Lung (tissue), 12 donors: ENCODE data around the gene SLMAP. TPM values are rescaled to one million over a fixed set of nuclear protein-coding genes. Genes with fewer than 3 reads are reported as not detected.

Source experiments
- ATAC-seq: fragments of 200-7000 bp; cut with Tn5 transposase; one replicate; pipeline ENCODE4 v1.9.1; 2020; ENCODE audit warnings: moderate number of reproducible peaks; ENCODE audit not compliant: insufficient read depth, low FRiP score
- DNase-seq, 3 donors: peaks; one replicate each; pipeline ENCODE4 v3.0.0-alpha.2; 2013 to 2017
- H3K27ac ChIP-seq, 2 donors: one replicate each; pipeline ENCODE4 v1.5.1; 2013; ENCODE audit warnings: mild to moderate bottlenecking in 2 of 2, moderate library complexity in 2 of 2, control low read depth in 1 of 2, inconsistent platforms in 1 of 2, low read depth in 1 of 2, low read length in 1 of 2
- H3K27me3 ChIP-seq, 3 donors: one replicate each; pipeline ENCODE4 v1.5.1; 2013; ENCODE audit warnings: low read length in 2 of 3; ENCODE audit not compliant: control insufficient read depth in 3 of 3, insufficient read depth in 3 of 3
- H3K36me3 ChIP-seq, 4 donors: one replicate each; pipeline ENCODE4 v1.5.1; 2013; ENCODE audit warnings: low read length in 4 of 4, mild to moderate bottlenecking in 1 of 4, moderate library complexity in 1 of 4; ENCODE audit not compliant: control insufficient read depth in 4 of 4, insufficient read depth in 4 of 4
- H3K4me1 ChIP-seq, 5 donors: one replicate each; pipeline ENCODE4 v1.5.1; 2013; ENCODE audit warnings: low read length in 5 of 5, mild to moderate bottlenecking in 2 of 5, moderate library complexity in 1 of 5; ENCODE audit not compliant: control insufficient read depth in 5 of 5, insufficient read depth in 5 of 5
- H3K4me3 ChIP-seq: one replicate; pipeline ENCODE4 v1.5.1; 2013; ENCODE audit warnings: mild to moderate bottlenecking, control low read depth, moderate library complexity
- H3K9ac ChIP-seq, 2 donors: one replicate each; pipeline ENCODE4 v1.5.1; 2013; ENCODE audit warnings: low read length in 2 of 2, control low read depth in 1 of 2; ENCODE audit not compliant: insufficient read depth in 1 of 2
- H3K9me3 ChIP-seq, 4 donors: one replicate each; pipeline ENCODE4 v1.5.1; 2013; ENCODE audit warnings: low read length in 3 of 4, mild to moderate bottlenecking in 1 of 4, moderate library complexity in 1 of 4; ENCODE audit not compliant: control insufficient read depth in 4 of 4, insufficient read depth in 3 of 4
- CTCF ChIP-seq: IDR thresholded peaks from 2 replicates; pipeline ENCODE4 v1.5.1; 2012; ENCODE audit warnings: mild to moderate bottlenecking; ENCODE audit errors: control extremely low read depth, extremely low read depth
- WGBS, 2 donors: extraction: QIAGEN DNeasy Blood & Tissue Kit; methylation state at CpG; one replicate each; pipeline ENCODE4 v1.1.7; 2013; 5-methylcytosine and 5-hydroxymethylcytosine counted together
- polyA plus RNA-seq, 2 donors: library from polyadenylated mRNA; stranded (reverse); fragments of 200-250 nt; gene quantifications; one replicate each; pipeline ENCODE4 v1.2.1, GENCODE V29; 2013
- total RNA-seq, 2 donors: library from RNA; depleted of rRNA in 1 of 2; stranded (reverse); fragments of >200 nt in 1 of 2; gene quantifications; one replicate each; pipeline ENCODE4 v1.2.1, GENCODE V29; 2014 to 2021
- donor health status: control.
- donor health status: control.
- donor health status: Bipolar disorder and iron deficiency.
- donor health status: healthy.
- donor health status: DM: yes; HTN: yes; CAD: no.

The SLMAP gene
- total and polyA plus RNA-seq, 4 donors: 11.4 to 118 (median 47.2) TPM

GRCh38 chr3:57826952-57827723 lies 71.0 kb downstream of the SLMAP start:
- Histone ChIP-seq H3K27me3 (no peaks in the 10 kb centered on the region), H3K27ac (no peak overlapping the region), H3K9ac (no peak overlapping the region), H3K4me3 (no peak overlapping the region), H3K36me3 (peaks cover 0 to 2% (median 0%) of the 10 kb centered on the region in 4 donors), H3K9me3 (no peaks in the 10 kb centered on the region), H3K4me1 (peaks cover 1 to 12% (median 5%) of the 10 kb centered on the region in 5 donors)
- DNase-seq (peak in 1 of 3 donors; percentile 43), ATAC-seq (no peak)
- WGBS, 2 donors: 78 to 89% methylated on average over 1 of the region's 1 CpG
- no peak for TF ChIP-seq CTCF

- Histone ChIP-seq H3K27me3 (no peaks in the 10 kb centered on the region), H3K4me1 (peaks cover 0 to 9% (median 3%) of the 10 kb centered on the region in 5 donors), H3K9me3 (no peaks in the 10 kb centered on the region), H3K36me3 (peaks cover 0 to 4% (median 1%) of the 10 kb centered on the region in 4 donors), H3K27ac (no peak overlapping the region), H3K9ac (no peak overlapping the region), H3K4me3 (no peak overlapping the region)
- ATAC-seq: no peak
- no peak for DNase-seq
- TF ChIP-seq CTCF: no peak
- 84 to 91% methylated on average over 4 of the region's 4 CpGs for WGBS, 2 donors
Measured at GRCh38 chr3:57827757-57828156, 71.6 kb downstream of the SLMAP start.

GRCh38 chr3:57832486-57832885 lies 76.4 kb downstream of the SLMAP start:
- no peaks in the 10 kb centered on the region for H3K27me3 ChIP-seq
- no peaks in the 10 kb centered on the region for H3K9me3 ChIP-seq
- no peak overlapping the region for H3K27ac ChIP-seq
- no peak overlapping the region for H3K4me3 ChIP-seq
- peaks cover 0 to 4% (median 0%) of the 10 kb centered on the region in 4 donors for H3K36me3 ChIP-seq
- H3K4me1 ChIP-seq: peaks cover 0 to 2% (median 0%) of the 10 kb centered on the region in 5 donors
- no peak for ATAC-seq
- no peak for DNase-seq
- H3K9ac ChIP-seq: no peak overlapping the region
- no peak for TF ChIP-seq CTCF
